HCT116 (cell line): Measurements from ENCODE around the gene GOLGA3.

Experiments used
- ATF3 ChIP-seq: IDR thresholded peaks from 2 replicates; pipeline ENCODE4 v1.6.1; 2012
- CTCF ChIP-seq, 3 experiments: fragments of 200-600 bp in 1 of 3; sonication (generic) in 1 of 3; IDR thresholded peaks in 2 of 3; conservative IDR thresholded peaks in 1 of 3; 2 replicates each; pipeline ENCODE4 v1.5.1; 2012 to 2017; ENCODE audit warnings: low read depth in 2 of 3, low read length in 2 of 3, antibody characterized with exemption in 1 of 3, borderline replicate concordance in 1 of 3, control low read depth in 1 of 3, mild to moderate bottlenecking in 1 of 3, mixed read lengths in 1 of 3, mixed run types in 1 of 3, moderate library complexity in 1 of 3; ENCODE audit not compliant: insufficient read depth in 1 of 3
- EGR1 ChIP-seq: IDR thresholded peaks from 2 replicates; pipeline ENCODE4 v1.6.1; 2012; ENCODE audit warnings: low read depth
- ELF1 ChIP-seq: IDR thresholded peaks from 2 replicates; pipeline ENCODE4 v1.6.1; 2012; ENCODE audit warnings: low read depth, borderline replicate concordance
- EZH2 ChIP-seq: fragments of 200-600 bp; sonication (generic); IDR thresholded peaks from 2 replicates; pipeline ENCODE4 v1.6.1; 2017; ENCODE audit warnings: antibody characterized with exemption, mixed run types
- MAX ChIP-seq: IDR thresholded peaks from 2 replicates; pipeline ENCODE4 v1.6.1; 2012
- POLR2A ChIP-seq: IDR thresholded peaks from 2 replicates; pipeline ENCODE4 v1.7.0; 2011; ENCODE audit warnings: borderline replicate concordance; ENCODE audit not compliant: insufficient read depth, insufficient read length; ENCODE audit errors: extremely low read depth
- POLR2AphosphoS5 ChIP-seq: IDR thresholded peaks from 2 replicates; pipeline ENCODE4 v1.6.1; 2011; ENCODE audit warnings: mild to moderate bottlenecking, low read depth, low read length, moderate library complexity
- RAD21 ChIP-seq: IDR thresholded peaks from 2 replicates; pipeline ENCODE4 v1.6.1; 2012; ENCODE audit warnings: low read depth, mild to moderate bottlenecking
- REST ChIP-seq: IDR thresholded peaks from 2 replicates; pipeline ENCODE4 v1.6.1; 2012; ENCODE audit warnings: low read depth
- SIN3A ChIP-seq: IDR thresholded peaks from 2 replicates; pipeline ENCODE4 v1.6.1; 2012; ENCODE audit warnings: low read depth
- TCF7L2 ChIP-seq: IDR thresholded peaks from 2 replicates; pipeline ENCODE4 v1.7.0; 2011; ENCODE audit warnings: borderline replicate concordance, inconsistent platforms; ENCODE audit not compliant: insufficient read depth, insufficient read length; ENCODE audit errors: extremely low read depth
- ZBTB33 ChIP-seq: IDR thresholded peaks from 2 replicates; pipeline ENCODE4 v1.6.1; 2011; ENCODE audit warnings: mild to moderate bottlenecking, low read length, moderate library complexity; ENCODE audit not compliant: insufficient replicate concordance; ENCODE audit errors: extremely low read depth
- ZNF274 ChIP-seq: fragments of 200-500 bp; sonication (Bioruptor generic); IDR thresholded peaks from 2 replicates; pipeline ENCODE4 v1.6.1; 2014; ENCODE audit warnings: mild to moderate bottlenecking, low read depth, low read length, inconsistent platforms

GRCh38 chr12:132847363-132848356, 19.0 kb upstream of the GOLGA3 start:
- no peak for TF ChIP-seq EZH2
- TF ChIP-seq SIN3A, result no peak
- no peak for TF ChIP-seq CTCF (IDR thresholded peaks at IDR 0.05 in 2 of 3, conservative IDR thresholded peaks at IDR 0.05 in 1 of 3; ENCODE audit: borderline replicate concordance in 1 of 3, insufficient read depth in 1 of 3, low read depth in 2 of 3, low read length in 2 of 3)
- no peak for TF ChIP-seq POLR2AphosphoS5
- no peak for TF ChIP-seq TCF7L2
- TF ChIP-seq MAX, result no peak
- TF ChIP-seq ZNF274, result no peak
- TF ChIP-seq ELF1, result no peak
- TF ChIP-seq POLR2A, result no peak
- TF ChIP-seq REST, result no peak
- TF ChIP-seq ZBTB33, result no peak
- no peak for TF ChIP-seq RAD21
- TF ChIP-seq ATF3, result no peak
- no peak for TF ChIP-seq EGR1
